ENCODE results near the gene RTRAF. TPM values are rescaled to one million over a fixed set of nuclear protein-coding genes. Genes with fewer than 3 reads are reported as not detected.

RTRAF gene
- total and polyA plus RNA-seq, 8 donors = 126 to 325 (median 268) TPM

GRCh38 chr14:51981218-51981854, 8.0 kb upstream of the RTRAF start:
- H3K27me3 ChIP-seq = no peaks in the 10 kb centered on the region
- peaks cover 0 to 8% of the 10 kb centered on the region in 2 donors for H3K4me1 ChIP-seq
- ATAC-seq = no peak
- H3K4me3 ChIP-seq = no peak overlapping the region
- no peak overlapping the region for H3K27ac ChIP-seq
- H3K36me3 ChIP-seq = no peaks in the 10 kb centered on the region
- intact Hi-C loops (cut with DNase I) = loop anchor here in 1 of 2 donors (10.0 kb wide), 2 partner anchors 197 to 717 kb away; no protein-coding TSS in a partner anchor
- TF ChIP-seq CTCF (IDR thresholded peaks at IDR 0.05) = no peak
- DNase-seq = no peak
- H3K9me3 ChIP-seq = peaks cover 0 to 5% of the 10 kb centered on the region in 2 donors

GRCh38 chr14:51988221-51988620, 1.1 kb upstream of the RTRAF start:
- no peak for DNase-seq
- Histone ChIP-seq H3K4me3 (no peak overlapping the region), H3K4me1 (peaks cover 6 to 35% of the 10 kb centered on the region in 2 donors), H3K27me3 (no peaks in the 10 kb centered on the region), H3K27ac (no peak overlapping the region), H3K36me3 (peaks cover 0 to 19% of the 10 kb centered on the region in 2 donors), H3K9me3 (peaks cover 0 to 5% of the 10 kb centered on the region in 2 donors)
- no peak for TF ChIP-seq CTCF (IDR thresholded peaks at IDR 0.05)
- intact Hi-C loops (cut with DNase I) = loop anchor here in 1 of 2 donors (10.0 kb wide), 2 partner anchors 203 to 723 kb away; no protein-coding TSS in a partner anchor
- no peak for ATAC-seq

- no peaks in the 10 kb centered on the region for H3K27me3 ChIP-seq
- DNase-seq (no peak), ATAC-seq (no peak)
- TF ChIP-seq CTCF (IDR thresholded peaks at IDR 0.05) = no peak
- peaks cover 0 to 41% of the 10 kb centered on the region in 2 donors for H3K36me3 ChIP-seq
- H3K4me3 ChIP-seq = peak overlapping the region in 1 of 2 donors; percentile 76
- no peak overlapping the region for H3K27ac ChIP-seq
- no peaks in the 10 kb centered on the region for H3K9me3 ChIP-seq
- peaks cover 6 to 40% of the 10 kb centered on the region in 2 donors for H3K4me1 ChIP-seq
- intact Hi-C loops (cut with DNase I) = no loop called here
Measured at GRCh38 chr14:51990488-51990887, 1.1 kb downstream of the RTRAF start.

- ATAC-seq (no peak), DNase-seq (no peak)
- no peak overlapping the region for H3K27ac ChIP-seq
- intact Hi-C loops (cut with DNase I) = no loop called here
- H3K27me3 ChIP-seq = no peaks in the 10 kb centered on the region
- H3K9me3 ChIP-seq = no peaks in the 10 kb centered on the region
- peaks cover 6 to 44% of the 10 kb centered on the region in 2 donors for H3K4me1 ChIP-seq
- no peak overlapping the region for H3K4me3 ChIP-seq
- peaks cover 0 to 45% of the 10 kb centered on the region in 2 donors for H3K36me3 ChIP-seq
- no peak for TF ChIP-seq CTCF (IDR thresholded peaks at IDR 0.05)
Measured at GRCh38 chr14:51993285-51993920, 4.1 kb downstream of the RTRAF start.

GRCh38 chr14:51996148-51996746, 6.9 kb downstream of the RTRAF start:
- H3K9me3 ChIP-seq = no peaks in the 10 kb centered on the region
- intact Hi-C loops (cut with DNase I) = no loop called here
- H3K4me3 ChIP-seq = no peak overlapping the region
- H3K4me1 ChIP-seq = peaks cover 0 to 25% of the 10 kb centered on the region in 2 donors
- peak; percentile 39 to 67 for TF ChIP-seq CTCF (IDR thresholded peaks at IDR 0.05)
- H3K27me3 ChIP-seq = no peaks in the 10 kb centered on the region
- DNase-seq (peak in 2 of 4 donors; percentile 35 to 57), ATAC-seq (peak; percentile 29)
- H3K27ac ChIP-seq = no peak overlapping the region
- peaks cover 0 to 65% of the 10 kb centered on the region in 2 donors for H3K36me3 ChIP-seq

All from left lung (tissue), 10 donors.